HG03575 (cell line): ENCODE data around the gene CCHCR1.
A peak's percentile ranks its signal among the peaks of the same experiment; 100 is the strongest.
"Not testable (repeated sequence)": the region's sequence is repeated elsewhere in the genome, so short reads cannot be mapped to it uniquely, and the experiment has no call there.

ENCODE experiments used
- ATAC-seq: cut with Tn5 transposase; IDR thresholded peaks from one replicate; pipeline ENCODE4 v1.9.1; 2021; ENCODE audit not compliant: unreplicated experiment, insufficient number of reproducible peaks, low FRiP score; ENCODE audit errors: extremely low read depth

CCHCR1 gene

GRCh38 chr6:31165986-31166385 lies 8.4 kb upstream of the CCHCR1 start:
- ATAC-seq, result no peak

- not testable (repeated sequence) for ATAC-seq
Observed at GRCh38 chr6:31165064-31165832, 7.6 kb upstream of the CCHCR1 start.

GRCh38 chr6:31164475-31165063 lies 7.0 kb upstream of the CCHCR1 start:
- not testable (repeated sequence) for ATAC-seq

DNA sequence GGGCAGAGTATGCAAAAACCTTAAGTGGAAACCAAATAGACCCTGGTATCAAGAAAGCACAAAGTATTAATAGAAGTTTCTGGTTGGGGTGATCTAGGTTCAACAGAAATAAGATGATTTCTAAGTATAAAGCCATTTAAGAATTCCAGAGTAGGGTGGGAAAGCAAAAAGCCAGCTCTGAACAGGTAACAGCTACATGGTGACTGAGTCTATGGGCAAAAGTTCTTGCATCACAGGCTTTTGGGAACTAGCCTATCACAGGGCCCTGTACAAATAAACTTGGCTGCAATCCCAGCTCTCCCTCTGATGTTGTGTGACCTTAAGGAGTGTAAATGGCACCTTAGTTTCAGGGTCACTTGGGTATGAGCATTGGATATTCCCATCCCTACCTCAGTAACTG lies 6.3 kb upstream of the CCHCR1 start:
- ATAC-seq, result no peak

DNA sequence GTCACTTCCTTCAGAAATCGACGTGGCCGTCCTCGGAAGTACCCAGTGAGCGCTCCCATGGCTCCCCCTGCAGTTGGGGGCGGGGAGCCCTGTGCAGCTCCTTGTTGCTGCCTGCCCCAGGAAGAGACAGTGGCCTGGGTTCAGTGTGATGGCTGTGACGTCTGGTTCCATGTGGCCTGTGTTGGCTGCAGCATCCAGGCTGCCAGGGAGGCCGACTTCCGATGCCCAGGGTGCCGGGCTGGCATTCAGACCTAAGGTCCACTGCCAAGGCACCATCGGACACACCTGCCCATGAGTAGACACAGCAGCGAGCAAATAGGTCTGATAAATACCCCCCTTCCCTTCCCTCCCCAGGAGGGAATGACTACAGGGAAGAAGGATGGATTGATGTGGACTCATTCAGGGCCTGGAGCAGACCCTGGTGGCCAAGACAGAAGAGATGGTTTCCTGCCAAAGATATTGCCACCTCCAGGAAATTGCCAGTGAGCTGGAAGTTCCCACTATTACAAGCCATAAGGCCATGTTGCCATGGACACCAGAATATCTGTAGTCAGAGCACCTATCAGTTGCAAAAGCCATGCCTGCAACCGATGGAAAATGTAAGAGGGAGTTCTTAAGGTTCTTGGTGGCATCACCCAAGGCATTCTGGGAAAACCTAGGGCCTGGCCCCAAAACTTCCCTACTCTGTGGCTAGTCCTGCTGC lies 5.0 kb upstream of the CCHCR1 start:
- ATAC-seq, result no peak

- no peak for ATAC-seq
Observed at GRCh38 chr6:31161216-31162126, 3.9 kb upstream of the CCHCR1 start.

DNA sequence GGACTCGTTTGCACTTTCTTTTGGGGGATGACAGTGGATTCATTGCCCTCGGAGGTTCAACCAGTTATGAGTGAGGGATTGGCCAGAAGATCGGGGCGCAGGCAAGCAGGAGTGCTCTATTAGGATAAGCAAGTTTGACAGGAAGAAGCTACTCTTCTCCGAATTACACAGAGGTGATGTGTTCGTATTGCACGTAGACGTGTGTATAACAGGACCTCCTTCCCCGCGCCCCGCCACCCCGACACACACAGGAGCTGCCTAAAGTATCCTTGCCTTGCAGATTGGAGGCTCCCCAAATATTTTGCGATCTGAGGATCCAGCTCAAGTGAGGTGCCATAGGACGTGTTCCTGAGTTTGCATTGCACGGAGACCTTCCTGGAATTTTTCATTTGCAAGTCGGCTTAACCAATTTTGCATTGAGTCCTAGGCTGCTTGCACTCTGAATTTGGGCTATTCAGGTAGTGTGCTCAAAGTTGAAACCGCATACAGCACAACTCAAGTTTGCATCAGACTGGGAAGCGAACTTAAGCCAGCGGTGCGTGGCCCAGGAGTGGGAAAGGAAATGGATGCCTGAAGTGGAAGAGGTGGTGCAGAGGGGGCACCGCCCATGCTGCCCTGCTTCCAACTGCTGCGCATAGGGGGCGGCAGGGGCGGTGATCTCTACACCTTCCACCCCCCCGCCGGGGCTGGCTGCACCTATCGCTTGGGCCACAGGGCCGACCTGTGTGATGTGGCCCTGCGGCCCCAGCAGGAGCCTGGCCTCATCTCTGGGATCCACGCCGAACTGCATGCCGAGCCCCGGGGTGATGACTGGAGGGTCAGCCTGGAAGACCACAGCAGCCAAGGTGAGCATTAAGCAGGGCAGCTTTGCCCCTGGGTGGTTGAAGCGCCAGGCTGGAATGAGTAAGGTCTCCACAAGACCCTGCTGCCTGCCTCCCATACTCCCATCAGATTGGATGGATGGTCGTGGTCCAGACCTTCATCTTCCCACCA lies 1.6 kb upstream of the CCHCR1 start:
- ATAC-seq, result no peak

DNA sequence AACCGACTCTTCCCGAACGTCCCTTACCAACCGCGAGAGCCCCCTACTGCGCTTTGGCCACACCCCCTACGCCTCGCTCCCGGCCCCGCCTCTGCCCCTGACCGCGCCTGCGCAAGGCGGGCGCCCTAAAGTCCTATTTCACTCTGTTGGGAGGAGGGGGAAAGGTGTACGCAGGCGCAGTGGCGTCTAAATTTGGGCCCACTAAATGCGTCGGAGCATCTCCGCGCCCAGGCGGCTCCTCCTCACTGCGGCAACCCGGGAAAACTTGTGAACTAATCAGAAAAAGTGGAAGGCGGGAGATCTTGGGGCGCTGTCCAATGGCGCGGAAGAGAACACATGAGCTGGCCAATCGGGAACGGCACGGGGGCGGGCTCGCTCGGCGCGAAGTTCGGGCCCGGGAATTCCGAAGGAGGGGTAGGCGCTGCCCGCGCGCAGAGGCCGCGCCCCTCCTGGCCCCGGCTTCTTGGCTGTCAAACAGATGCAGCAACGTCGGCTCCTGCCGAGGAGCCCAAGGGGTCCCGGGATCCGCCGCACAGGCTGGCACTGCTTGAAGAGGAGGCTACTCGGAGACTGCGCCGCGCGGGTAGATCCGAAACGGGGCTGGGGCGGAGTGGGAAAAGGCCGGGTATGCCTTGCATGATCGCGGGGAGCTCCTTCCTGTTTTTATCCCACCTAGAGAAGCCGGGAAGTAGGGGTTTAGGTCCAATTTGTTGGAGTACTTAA lies 699 bp upstream of the CCHCR1 start, which contains the start of gene TCF19:
TSS of gene TCF19 (plus strand) at position 450 of the 723 bp plus-strand sequence. CDS start 881 bp downstream, outside the sequence.
- ATAC-seq, result peak; percentile 63

DNA sequence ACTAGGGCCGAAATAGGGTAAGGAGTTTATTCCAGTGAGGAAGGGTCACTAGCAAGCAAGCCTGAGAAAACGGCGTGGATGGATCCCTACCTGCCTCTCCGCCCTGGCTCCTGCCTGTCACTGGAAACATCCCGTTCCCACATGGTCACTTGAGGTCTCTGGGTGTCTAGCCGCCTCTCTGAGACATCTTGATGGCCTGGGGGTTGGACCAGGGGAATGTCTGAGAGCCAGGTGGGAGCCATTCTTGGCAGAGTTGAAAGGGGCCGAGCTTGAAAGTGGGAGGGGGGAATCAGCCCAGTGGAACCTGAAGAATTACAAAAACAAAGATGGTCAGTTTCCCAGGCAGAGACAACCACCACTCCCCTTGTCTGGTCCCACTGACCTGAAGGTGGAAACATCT lies 961 bp downstream of the CCHCR1 start:
- no peak for ATAC-seq

GRCh38 chr6:31154436-31154835 lies 3.2 kb downstream of the CCHCR1 start:
- no peak for ATAC-seq

DNA sequence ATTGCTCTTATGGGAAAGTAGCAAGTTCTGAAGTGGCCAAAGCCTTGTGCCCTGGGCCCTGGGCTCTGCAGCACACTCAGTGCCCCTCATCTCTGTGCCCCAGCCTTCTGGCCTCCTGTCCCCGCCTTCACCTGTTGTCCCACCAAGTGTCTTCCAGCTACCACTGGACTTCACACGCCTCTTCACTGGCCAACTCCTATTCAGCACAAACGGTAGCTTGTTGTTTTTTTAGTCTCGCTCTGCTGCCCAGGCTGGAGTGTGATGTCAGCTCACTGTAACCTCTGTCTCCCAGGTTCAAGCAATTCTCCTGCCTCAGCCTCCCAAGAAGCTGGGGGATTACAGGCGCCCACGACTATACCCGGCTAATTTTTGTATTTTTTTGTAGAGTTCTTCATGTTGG lies 4.8 kb downstream of the CCHCR1 start:
- ATAC-seq, result no peak

DNA sequence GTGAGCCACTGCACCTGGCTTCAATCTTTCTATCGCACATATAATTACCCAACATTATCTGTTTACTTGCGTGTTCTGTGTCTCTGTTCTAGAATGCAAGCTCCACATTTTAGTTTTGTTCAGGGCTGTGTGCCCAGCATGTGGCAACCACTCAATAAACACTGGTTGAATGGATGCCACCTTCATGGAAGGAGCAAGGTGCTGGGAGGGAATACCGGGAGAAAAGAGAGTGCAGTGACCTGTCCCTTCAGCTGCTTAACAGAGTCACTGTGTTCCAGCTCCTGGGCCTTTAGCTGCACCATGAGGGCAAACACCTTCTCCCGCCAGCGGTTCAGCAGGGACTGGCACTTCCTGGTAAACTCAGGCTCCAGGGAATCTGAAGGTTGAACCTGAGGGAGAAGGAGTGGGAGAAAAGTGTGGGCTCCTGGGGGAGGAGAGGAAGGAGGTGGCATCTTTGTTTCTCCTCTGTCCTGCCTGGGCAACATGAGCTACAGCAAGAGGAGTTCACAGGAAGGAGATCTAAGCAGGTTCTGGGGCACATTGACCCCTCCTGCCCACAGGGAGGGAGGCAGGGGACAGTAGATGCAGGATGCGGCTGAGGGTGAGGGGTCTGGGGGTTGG lies 7.7 kb downstream of the CCHCR1 start:
- no peak for ATAC-seq

- no peak for ATAC-seq
Observed at GRCh38 chr6:31145386-31145785, 12.2 kb downstream of the CCHCR1 start.

GRCh38 chr6:31144970-31145340 lies 12.6 kb downstream of the CCHCR1 start:
- no peak for ATAC-seq

DNA sequence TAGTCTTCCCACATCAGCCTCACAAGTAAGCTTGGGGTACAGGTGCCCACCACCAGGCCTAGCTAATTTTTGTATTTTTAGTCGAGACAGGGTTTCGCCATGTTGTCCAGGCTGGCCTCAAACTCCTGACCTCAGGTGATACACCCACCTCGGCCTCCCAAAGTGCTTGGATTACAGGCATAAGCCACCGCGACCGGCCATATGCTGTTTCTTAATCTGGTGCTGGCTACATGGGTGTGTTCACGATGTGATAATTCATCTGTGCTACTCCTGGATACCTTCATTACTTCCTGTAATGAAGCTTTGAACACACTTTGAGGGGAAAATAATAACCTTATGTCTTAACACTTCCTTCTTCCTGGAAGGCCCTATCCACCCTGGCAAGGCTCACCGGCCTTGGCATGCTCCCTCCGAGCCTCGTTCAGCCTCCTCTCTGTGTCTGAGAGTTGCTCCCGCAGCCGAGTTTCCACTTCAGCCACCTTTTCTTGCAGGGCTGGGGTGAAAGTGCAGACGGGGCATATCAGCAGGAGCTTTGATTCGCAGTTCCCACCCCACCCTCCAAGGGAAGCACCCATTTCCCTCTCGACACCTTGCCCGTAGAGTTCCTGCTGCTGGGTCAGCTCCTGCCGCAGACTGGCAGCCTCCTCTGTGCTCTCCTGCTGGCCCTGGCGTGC lies 13.2 kb downstream of the CCHCR1 start:
- no peak for ATAC-seq

GRCh38 chr6:31143148-31143547 lies 14.5 kb downstream of the CCHCR1 start:
- no peak for ATAC-seq

GRCh38 chr6:31142361-31142761 lies 15.2 kb downstream of the CCHCR1 start:
- no peak for ATAC-seq
